Sigmoid colon (tissue), 4 donors: ENCODE data around the gene COIL.

Experiments used
- POLR2A ChIP-seq, 2 donors: fragments of 450-650 bp; IDR thresholded peaks; one replicate each; pipeline ENCODE4 v1.6.1; 2016; ENCODE audit warnings: antibody characterized with exemption in 2 of 2, mild to moderate bottlenecking in 2 of 2, moderate library complexity in 2 of 2
- POLR2AphosphoS5 ChIP-seq, 4 donors: sonication (generic); formaldehyde crosslinking; IDR thresholded peaks; one replicate each; pipeline ENCODE4 v1.6.1; 2017; ENCODE audit warnings: antibody characterized with exemption in 4 of 4
- TF ChIP-seq, protein P1 (sequence below), 4 experiments: fragments of 450-650 bp in 3 of 4; fragments of 200-600 bp in 1 of 4; IDR thresholded peaks; one replicate each; pipeline ENCODE4 v1.5.1; 2016 to 2019; ENCODE audit warnings: antibody characterized with exemption in 4 of 4, mild to moderate bottlenecking in 3 of 4, moderate library complexity in 2 of 4

- TF ChIP-seq, protein P1, sequence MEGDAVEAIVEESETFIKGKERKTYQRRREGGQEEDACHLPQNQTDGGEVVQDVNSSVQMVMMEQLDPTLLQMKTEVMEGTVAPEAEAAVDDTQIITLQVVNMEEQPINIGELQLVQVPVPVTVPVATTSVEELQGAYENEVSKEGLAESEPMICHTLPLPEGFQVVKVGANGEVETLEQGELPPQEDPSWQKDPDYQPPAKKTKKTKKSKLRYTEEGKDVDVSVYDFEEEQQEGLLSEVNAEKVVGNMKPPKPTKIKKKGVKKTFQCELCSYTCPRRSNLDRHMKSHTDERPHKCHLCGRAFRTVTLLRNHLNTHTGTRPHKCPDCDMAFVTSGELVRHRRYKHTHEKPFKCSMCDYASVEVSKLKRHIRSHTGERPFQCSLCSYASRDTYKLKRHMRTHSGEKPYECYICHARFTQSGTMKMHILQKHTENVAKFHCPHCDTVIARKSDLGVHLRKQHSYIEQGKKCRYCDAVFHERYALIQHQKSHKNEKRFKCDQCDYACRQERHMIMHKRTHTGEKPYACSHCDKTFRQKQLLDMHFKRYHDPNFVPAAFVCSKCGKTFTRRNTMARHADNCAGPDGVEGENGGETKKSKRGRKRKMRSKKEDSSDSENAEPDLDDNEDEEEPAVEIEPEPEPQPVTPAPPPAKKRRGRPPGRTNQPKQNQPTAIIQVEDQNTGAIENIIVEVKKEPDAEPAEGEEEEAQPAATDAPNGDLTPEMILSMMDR (IDR thresholded peaks at IDR 0.05): no peak
- TF ChIP-seq POLR2AphosphoS5 (IDR thresholded peaks at IDR 0.05) (no peak), POLR2A (IDR thresholded peaks at IDR 0.05) (no peak)
These were observed 63.9 kb downstream of the COIL start for GRCh38 chr17:56896968-56897359.
